Right atrium auricular region (tissue), 2 donors: ENCODE results near the gene EML6. TPM values are rescaled to one million over a fixed set of nuclear protein-coding genes. Genes with fewer than 3 reads are reported as not detected.
"Not testable (repeated sequence)": the region's sequence is repeated elsewhere in the genome, so short reads cannot be mapped to it uniquely, and the experiment has no call there.

Experiments
- DNase-seq: peaks from one replicate; pipeline ENCODE4 v3.0.0-alpha.2; 2019; ENCODE audit warnings: low spot score
- H3K27ac ChIP-seq, 2 donors: fragments of 200-600 bp; sonication (generic); 1 replicate in 1 of 2; 2 replicates in 1 of 2; pipeline ENCODE4 v1.5.1; 2016 to 2019
- H3K27me3 ChIP-seq, 2 donors: fragments of 200-600 bp; sonication (generic); one replicate each; pipeline versions ENCODE4 v1.5.1 to v1.6.0; 2017 to 2019
- H3K36me3 ChIP-seq: fragments of 200-600 bp; sonication (generic); one replicate; pipeline ENCODE4 v1.5.1; 2016
- H3K4me1 ChIP-seq, 2 donors: fragments of 200-600 bp; sonication (generic); one replicate each; pipeline versions ENCODE4 v1.5.1 to v1.6.0; 2017 to 2019
- H3K4me3 ChIP-seq, 2 donors: fragments of 200-600 bp; sonication (generic); 1 replicate in 1 of 2; 2 replicates in 1 of 2; pipeline ENCODE4 v1.5.1; 2017 to 2019; ENCODE audit warnings: mild to moderate bottlenecking in 1 of 2, moderate library complexity in 1 of 2
- H3K9me3 ChIP-seq, 2 donors: fragments of 200-600 bp; sonication (generic); one replicate each; pipeline ENCODE4 v1.5.1; 2019
- total RNA-seq, 2 donors: library from RNA; depleted of rRNA; stranded (reverse); fragments of >200 nt; gene quantifications; one replicate each; pipeline ENCODE4 v1.1.0, GENCODE V29; 2016
- TF ChIP-seq, protein P1 (sequence below), 2 donors: fragments of 200-600 bp; sonication (generic); IDR thresholded peaks; one replicate each; pipeline ENCODE4 v1.5.1; 2019; ENCODE audit warnings: antibody characterized with exemption in 2 of 2

Gene EML6
- total RNA-seq, 2 donors from 2014 or later = 1.1 to 1.2 TPM

- Histone ChIP-seq H3K4me1 (no peaks in the 10 kb centered on the region), H3K36me3 (no peaks in the 10 kb centered on the region), H3K27me3 (no peaks in the 10 kb centered on the region), H3K27ac (no peak overlapping the region), H3K9me3 (no peaks in the 10 kb centered on the region), H3K4me3 (no peak overlapping the region)
- no peak for DNase-seq
- TF ChIP-seq, protein P1, sequence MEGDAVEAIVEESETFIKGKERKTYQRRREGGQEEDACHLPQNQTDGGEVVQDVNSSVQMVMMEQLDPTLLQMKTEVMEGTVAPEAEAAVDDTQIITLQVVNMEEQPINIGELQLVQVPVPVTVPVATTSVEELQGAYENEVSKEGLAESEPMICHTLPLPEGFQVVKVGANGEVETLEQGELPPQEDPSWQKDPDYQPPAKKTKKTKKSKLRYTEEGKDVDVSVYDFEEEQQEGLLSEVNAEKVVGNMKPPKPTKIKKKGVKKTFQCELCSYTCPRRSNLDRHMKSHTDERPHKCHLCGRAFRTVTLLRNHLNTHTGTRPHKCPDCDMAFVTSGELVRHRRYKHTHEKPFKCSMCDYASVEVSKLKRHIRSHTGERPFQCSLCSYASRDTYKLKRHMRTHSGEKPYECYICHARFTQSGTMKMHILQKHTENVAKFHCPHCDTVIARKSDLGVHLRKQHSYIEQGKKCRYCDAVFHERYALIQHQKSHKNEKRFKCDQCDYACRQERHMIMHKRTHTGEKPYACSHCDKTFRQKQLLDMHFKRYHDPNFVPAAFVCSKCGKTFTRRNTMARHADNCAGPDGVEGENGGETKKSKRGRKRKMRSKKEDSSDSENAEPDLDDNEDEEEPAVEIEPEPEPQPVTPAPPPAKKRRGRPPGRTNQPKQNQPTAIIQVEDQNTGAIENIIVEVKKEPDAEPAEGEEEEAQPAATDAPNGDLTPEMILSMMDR (IDR thresholded peaks at IDR 0.05) = no peak
Observed at GRCh38 chr2:54687595-54688152, 35.8 kb upstream of the EML6 start.

- Histone ChIP-seq H3K27ac (no peak overlapping the region), H3K27me3 (no peaks in the 10 kb centered on the region), H3K4me3 (no peak overlapping the region), H3K36me3 (no peaks in the 10 kb centered on the region), H3K4me1 (no peaks in the 10 kb centered on the region), H3K9me3 (no peaks in the 10 kb centered on the region)
- TF ChIP-seq, protein P1 (IDR thresholded peaks at IDR 0.05) = no peak
- no peak for DNase-seq
Observed at GRCh38 chr2:54691445-54692135, 31.9 kb upstream of the EML6 start.

GRCh38 chr2:54692556-54692955, 30.9 kb upstream of the EML6 start:
- no peaks in the 10 kb centered on the region for H3K36me3 ChIP-seq
- no peaks in the 10 kb centered on the region for H3K27me3 ChIP-seq
- TF ChIP-seq, protein P1 (IDR thresholded peaks at IDR 0.05) = no peak

GRCh38 chr2:54695378-54695777, 28.1 kb upstream of the EML6 start:
- no peak overlapping the region for H3K4me3 ChIP-seq
- no peaks in the 10 kb centered on the region for H3K4me1 ChIP-seq
- DNase-seq = no peak
- H3K9me3 ChIP-seq = no peaks in the 10 kb centered on the region
- no peaks in the 10 kb centered on the region for H3K27me3 ChIP-seq
- no peaks in the 10 kb centered on the region for H3K36me3 ChIP-seq
- TF ChIP-seq, protein P1 (IDR thresholded peaks at IDR 0.05) = no peak
- no peak overlapping the region for H3K27ac ChIP-seq

More at GRCh38 chr2:54692556-54692955, 30.9 kb upstream of the EML6 start:
- H3K9me3 ChIP-seq = no peaks in the 10 kb centered on the region
- DNase-seq = no peak
- H3K4me3 ChIP-seq = no peak overlapping the region
- H3K4me1 ChIP-seq = no peaks in the 10 kb centered on the region
- H3K27ac ChIP-seq = no peak overlapping the region

- Histone ChIP-seq H3K27ac (no peak overlapping the region), H3K27me3 (no peaks in the 10 kb centered on the region), H3K9me3 (no peaks in the 10 kb centered on the region), H3K4me3 (no peak overlapping the region), H3K36me3 (no peaks in the 10 kb centered on the region), H3K4me1 (no peaks in the 10 kb centered on the region)
- no peak for DNase-seq
- TF ChIP-seq, protein P1 (IDR thresholded peaks at IDR 0.05) = no peak
Observed at GRCh38 chr2:54697934-54698333, 25.5 kb upstream of the EML6 start.

DNA sequence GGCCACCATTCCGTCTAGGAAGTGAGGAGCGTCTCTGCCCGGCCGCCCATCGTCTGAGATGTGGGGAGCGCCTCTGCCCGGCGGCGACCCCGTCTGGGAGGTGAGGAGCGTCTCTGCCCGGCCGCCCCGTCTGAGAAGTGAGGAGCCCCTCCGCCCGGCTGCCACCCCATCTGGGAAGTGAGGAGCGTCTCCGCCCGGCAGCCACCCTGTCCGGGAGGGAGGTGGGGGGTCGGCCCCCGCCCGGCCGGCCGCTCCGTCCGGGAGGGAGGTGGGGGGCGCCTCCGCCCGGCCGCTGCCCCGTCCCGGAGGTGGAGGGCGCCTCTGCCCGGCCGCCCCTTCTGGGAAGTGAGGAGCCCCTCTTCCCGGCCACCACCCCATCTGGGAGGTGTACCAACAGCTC, 24.5 kb upstream of the EML6 start:
- not testable (repeated sequence) for H3K4me1 ChIP-seq, DNase-seq, H3K36me3 ChIP-seq, H3K4me3 ChIP-seq, H3K27me3 ChIP-seq, H3K9me3 ChIP-seq, H3K27ac ChIP-seq
